Stomach (tissue), 4 donors: ENCODE data around the gene KRT33B.

Experiments
- CTCF ChIP-seq, 7 experiments: fragments of 450-650 bp in 4 of 7; fragments of 200-600 bp in 3 of 7; sonication (generic) in 3 of 7; IDR thresholded peaks; one replicate each; pipeline ENCODE4 v1.5.1; 2016 to 2019; ENCODE audit warnings: antibody characterized with exemption in 7 of 7, control low read depth in 2 of 7, mild to moderate bottlenecking in 1 of 7
- EP300 ChIP-seq: sonication (generic); formaldehyde crosslinking; IDR thresholded peaks from one replicate; pipeline ENCODE4 v1.6.1; 2017; ENCODE audit warnings: antibody characterized with exemption

- TF ChIP-seq CTCF (IDR thresholded peaks at IDR 0.05) (no peak), EP300 (no peak)
Observed at GRCh38 chr17:41394254-41394996, 24.8 kb upstream of the KRT33B start.
